K562 (cell line): Measurements from ENCODE around the gene SEC11A. TPM values are rescaled to one million over a fixed set of nuclear protein-coding genes. Genes with fewer than 3 reads are reported as not detected.

Source experiments
- ATF3 ChIP-seq, 2 experiments: fragments of 450-650 bp in 1 of 2; sonication (generic) in 1 of 2; formaldehyde crosslinking in 1 of 2; IDR thresholded peaks in 1 of 2; conservative IDR thresholded peaks in 1 of 2; 2 replicates each; pipeline versions ENCODE4 v1.6.1 to v1.8.1; 2016 to 2023; ENCODE audit warnings: mild to moderate bottlenecking in 2 of 2, moderate library complexity in 2 of 2, inconsistent platforms in 1 of 2, missing genetic modification reagents in 1 of 2
- CBFB ChIP-seq: sonication (generic); formaldehyde crosslinking; IDR thresholded peaks from 2 replicates; pipeline ENCODE4 v1.4.0; 2020; ENCODE audit warnings: mild to moderate bottlenecking, missing genetic modification reagents
- CEBPZ ChIP-seq: fragments of 150-350 bp; IDR thresholded peaks from 2 replicates; pipeline ENCODE4 v1.6.1; 2014; ENCODE audit warnings: low read depth, mild to moderate bottlenecking, low read length, borderline replicate concordance
- GTF2E2 ChIP-seq: fragments of 200-800 bp; sonication (Bioruptor generic); IDR thresholded peaks from 2 replicates; pipeline ENCODE4 v1.6.1; 2016; ENCODE audit warnings: missing genetic modification characterization, missing compliant biosample characterization
- HDAC6 ChIP-seq: IDR thresholded peaks from 2 replicates; pipeline ENCODE4 v1.6.1; 2012; ENCODE audit warnings: low read depth, mild to moderate bottlenecking, control low read depth, inconsistent platforms, low read length, moderate library complexity
- HNRNPLL ChIP-seq: fragments of 200-400 bp; formaldehyde crosslinking; IDR thresholded peaks from 2 replicates; pipeline ENCODE4 v1.6.1; 2017; ENCODE audit warnings: low read length, low read depth, mild to moderate bottlenecking; ENCODE audit not compliant: poor library complexity, severe bottlenecking
- MNT ChIP-seq, 2 experiments: fragments of 450-650 bp; conservative IDR thresholded peaks; 2 replicates each; pipeline ENCODE4 v1.6.1; 2017; ENCODE audit warnings: mild to moderate bottlenecking in 2 of 2, moderate library complexity in 2 of 2
- NELFE ChIP-seq: IDR thresholded peaks from 2 replicates; pipeline ENCODE4 v1.6.1; 2011; ENCODE audit warnings: mild to moderate bottlenecking; ENCODE audit not compliant: insufficient read depth, insufficient read length
- RFX7 ChIP-seq: fragments of 250-450 bp; sonication (Bioruptor Pico); IDR thresholded peaks from 2 replicates; pipeline ENCODE4 v1.5.1; 2021; ENCODE audit warnings: mild to moderate bottlenecking
- SUPT5H ChIP-seq: fragments of 450-650 bp; IDR thresholded peaks from 2 replicates; pipeline ENCODE4 v1.6.1; 2016
- TEAD4 ChIP-seq, 2 experiments: sonication (generic) in 1 of 2; formaldehyde crosslinking in 1 of 2; IDR thresholded peaks; 2 replicates each; pipeline versions ENCODE4 v1.6.1 to v1.8.0; 2012 to 2022; ENCODE audit warnings: borderline replicate concordance in 1 of 2, inconsistent platforms in 1 of 2, low read length in 1 of 2, mild to moderate bottlenecking in 1 of 2, missing genetic modification reagents in 1 of 2
- WHSC1 ChIP-seq: IDR thresholded peaks from one replicate; pipeline ENCODE4 v1.6.1; 2012; ENCODE audit warnings: low read length, control low read depth, inconsistent platforms
- ZBTB11 ChIP-seq, 3 experiments: fragments of 200-800 bp in 1 of 3; fragments of 250-450 bp in 1 of 3; fragments of 450-650 bp in 1 of 3; sonication (Bioruptor Pico) in 1 of 3; sonication (Bioruptor generic) in 1 of 3; formaldehyde crosslinking in 1 of 3; IDR thresholded peaks; 2 replicates each; pipeline versions ENCODE4 v1.6.1 to v1.8.0; 2016 to 2022; ENCODE audit warnings: mild to moderate bottlenecking in 2 of 3, missing genetic modification characterization in 2 of 3, missing compliant biosample characterization in 1 of 3, moderate library complexity in 1 of 3
- ZFP30 ChIP-seq: fragments of 250-450 bp; sonication (Bioruptor Pico); IDR thresholded peaks from 2 replicates; pipeline ENCODE4 v1.8.0; 2022; ENCODE audit warnings: moderate library complexity, mild to moderate bottlenecking, inconsistent platforms, borderline replicate concordance
- ZKSCAN3 ChIP-seq: fragments of 250-450 bp; sonication (Bioruptor Pico); IDR thresholded peaks from 2 replicates; pipeline ENCODE4 v1.4.0; 2020
- ZNF699 ChIP-seq: fragments of 250-450 bp; sonication (Bioruptor Pico); IDR thresholded peaks from 2 replicates; pipeline ENCODE4 v1.8.0; 2021; ENCODE audit warnings: mild to moderate bottlenecking, moderate library complexity; ENCODE audit not compliant: insufficient replicate concordance
- polyA plus RNA-seq, 8 experiments: library from polyadenylated mRNA; depleted of rRNA in 4 of 8; stranded (reverse) in 5 of 8; unstranded in 3 of 8; fragments of >200 nt; fragmentation: Nextera tagmentation in 2 of 8; fragmentation: Illumina TruSeq in 1 of 8; extraction: Ambion mirVana in 2 of 8; extraction: Trizol in 1 of 8; gene quantifications; 2 replicates each; pipeline versions ENCODE4 v1.2.1 to v1.2.3, GENCODE V29; 2011 to 2014; ENCODE audit warnings: inconsistent platforms in 1 of 8, missing spikeins in 1 of 8
- total RNA-seq, 7 experiments: library from RNA; depleted of rRNA in 6 of 7; stranded (reverse); fragments of >200 nt in 6 of 7; fragmentation: Illumina TruSeq in 2 of 7; extraction: Trizol in 2 of 7; gene quantifications; 2 replicates each; pipeline versions ENCODE4 v1.2.1 to v1.2.3, GENCODE V29; 2011 to 2021; ENCODE audit warnings: low replicate concordance in 1 of 7

SEC11A gene
- total and polyA plus RNA-seq, 9 of the 15 experiments (the other 6 are each of a cell fraction or from before 2014, with no cell fraction given), result 175 to 310 (median 229) TPM

- TF ChIP-seq ZNF699 (no peak), CBFB (CRISPR knock-in tag) (peak; percentile 82; the same call in 1 of the 2 replicates), WHSC1 (no peak), RFX7 (no peak), HDAC6 (no peak), TEAD4 (IDR thresholded peaks at IDR 0.05; ENCODE audit: low read length) (peak; percentile 87), TEAD4 (CRISPR knock-in tag; IDR thresholded peaks at IDR 0.05; ENCODE audit: borderline replicate concordance) (no peak), ZKSCAN3 (CRISPR knock-in tag) (no peak), NELFE (no peak), CEBPZ (no peak), SUPT5H (peak; percentile 73), ATF3 (IDR thresholded peaks at IDR 0.05) (peak; percentile 78), ATF3 (CRISPR knock-in tag; conservative IDR thresholded peaks at IDR 0.05) (no peak), ZBTB11 (CRISPR knock-in tag; IDR thresholded peaks at IDR 0.05) (no peak), ZFP30 (no peak), GTF2E2 (0 out of 2 replicates have a peak, but pooled peaks have one; percentile 28), MNT (conservative IDR thresholded peaks at IDR 0.05) (peak; percentile 34 to 52; a peak in 3 of 4 replicates), HNRNPLL (no peak)
These were observed 19.0 kb upstream of the SEC11A start (continued) for GRCh38 chr15:84734794-84735479.
